HepG2 (cell line): Measurements from ENCODE around the gene BAHCC1. TPM values are rescaled to one million over a fixed set of nuclear protein-coding genes. Genes with fewer than 3 reads are reported as not detected.

Experiments used
- CENPT ChIP-seq: sonication (generic); formaldehyde crosslinking; IDR thresholded peaks from 2 replicates; pipeline ENCODE4 v1.8.0; 2022; ENCODE audit warnings: low read depth, mild to moderate bottlenecking, moderate library complexity, missing genetic modification reagents
- ELF4 ChIP-seq: sonication (generic); formaldehyde crosslinking; IDR thresholded peaks from 2 replicates; pipeline ENCODE4 v1.5.0; 2020; ENCODE audit warnings: missing genetic modification reagents, mild to moderate bottlenecking, moderate library complexity, borderline replicate concordance
- FLYWCH1 ChIP-seq: sonication (generic); formaldehyde crosslinking; IDR thresholded peaks from 2 replicates; pipeline ENCODE4 v1.8.1; 2023; ENCODE audit warnings: mild to moderate bottlenecking, missing genetic modification reagents
- HDAC1 ChIP-seq: sonication (generic); formaldehyde crosslinking; IDR thresholded peaks from 2 replicates; pipeline ENCODE4 v1.5.1; 2020; ENCODE audit warnings: mild to moderate bottlenecking, missing genetic modification reagents
- POLR2AphosphoS5 ChIP-seq: IDR thresholded peaks from 2 replicates; pipeline ENCODE4 v1.6.1; 2012; ENCODE audit warnings: low read depth, low read length
- ZBTB21 ChIP-seq: sonication (generic); formaldehyde crosslinking; IDR thresholded peaks from 2 replicates; pipeline ENCODE4 v1.4.0; 2020; ENCODE audit warnings: missing genetic modification reagents
- ZNF530 ChIP-seq: sonication (generic); formaldehyde crosslinking; IDR thresholded peaks from 2 replicates; pipeline ENCODE4 v1.5.0; 2020; ENCODE audit warnings: low read depth, mild to moderate bottlenecking, missing genetic modification reagents
- ZSCAN22 ChIP-seq: sonication (generic); formaldehyde crosslinking; IDR thresholded peaks from 2 replicates; pipeline ENCODE4 v1.4.0; 2020; ENCODE audit warnings: mild to moderate bottlenecking, missing genetic modification reagents
- polyA plus RNA-seq, 8 experiments: library from polyadenylated mRNA; depleted of rRNA in 3 of 8; stranded (reverse) in 7 of 8; unstranded in 1 of 8; fragments of >200 nt; fragmentation: Illumina TruSeq in 4 of 8; extraction: Trizol in 4 of 8; gene quantifications; 2 replicates each; pipeline versions ENCODE4 v1.2.1 to v1.2.3, GENCODE V29; 2011 to 2016; ENCODE audit warnings: low read depth in 4 of 8, missing spikeins in 1 of 8, mixed read lengths in 1 of 8; ENCODE audit not compliant: insufficient read depth in 1 of 8
- total RNA-seq, 5 experiments: library from RNA; depleted of rRNA; stranded (reverse); fragments of >200 nt; fragmentation: Illumina TruSeq; extraction: Trizol; gene quantifications; 2 replicates each; pipeline ENCODE4 v1.2.3, GENCODE V29; 2016; ENCODE audit warnings: low read depth in 1 of 5
- TF ChIP-seq, protein P1 (sequence below), 2 experiments: sonication (generic) in 1 of 2; formaldehyde crosslinking in 1 of 2; IDR thresholded peaks; 2 replicates each; pipeline versions ENCODE4 v1.6.1 to v1.9.0; 2014 to 2022; ENCODE audit warnings: antibody characterized with exemption in 1 of 2, borderline replicate concordance in 1 of 2, inconsistent platforms in 1 of 2, low read depth in 1 of 2, missing genetic modification reagents in 1 of 2
- TF ChIP-seq, protein P2 (sequence below): sonication (generic); formaldehyde crosslinking; IDR thresholded peaks from 2 replicates; pipeline ENCODE4 v1.5.0; 2020; ENCODE audit warnings: mild to moderate bottlenecking, missing genetic modification reagents, moderate library complexity
- TF ChIP-seq, protein P3 (sequence below): sonication (generic); formaldehyde crosslinking; IDR thresholded peaks from 2 replicates; pipeline ENCODE4 v1.4.0; 2020; ENCODE audit warnings: missing genetic modification reagents, mild to moderate bottlenecking, borderline replicate concordance
- TF ChIP-seq, protein P4 (sequence below): sonication (generic); formaldehyde crosslinking; IDR thresholded peaks from 2 replicates; pipeline ENCODE4 v1.5.1; 2020; ENCODE audit warnings: mild to moderate bottlenecking, missing genetic modification reagents, moderate library complexity
- TF ChIP-seq, protein P5 (sequence below): IDR thresholded peaks from 2 replicates; pipeline ENCODE4 v1.6.1; 2016
- TF ChIP-seq, protein P6 (sequence below): sonication (generic); formaldehyde crosslinking; IDR thresholded peaks from 2 replicates; pipeline ENCODE4 v1.4.0; 2020; ENCODE audit warnings: missing genetic modification reagents

BAHCC1 gene
- total and polyA plus RNA-seq, 2 of the 13 experiments (the other 11 are each of a cell fraction or from before 2014, with no cell fraction given), result 1.4 to 1.7 TPM

DNA sequence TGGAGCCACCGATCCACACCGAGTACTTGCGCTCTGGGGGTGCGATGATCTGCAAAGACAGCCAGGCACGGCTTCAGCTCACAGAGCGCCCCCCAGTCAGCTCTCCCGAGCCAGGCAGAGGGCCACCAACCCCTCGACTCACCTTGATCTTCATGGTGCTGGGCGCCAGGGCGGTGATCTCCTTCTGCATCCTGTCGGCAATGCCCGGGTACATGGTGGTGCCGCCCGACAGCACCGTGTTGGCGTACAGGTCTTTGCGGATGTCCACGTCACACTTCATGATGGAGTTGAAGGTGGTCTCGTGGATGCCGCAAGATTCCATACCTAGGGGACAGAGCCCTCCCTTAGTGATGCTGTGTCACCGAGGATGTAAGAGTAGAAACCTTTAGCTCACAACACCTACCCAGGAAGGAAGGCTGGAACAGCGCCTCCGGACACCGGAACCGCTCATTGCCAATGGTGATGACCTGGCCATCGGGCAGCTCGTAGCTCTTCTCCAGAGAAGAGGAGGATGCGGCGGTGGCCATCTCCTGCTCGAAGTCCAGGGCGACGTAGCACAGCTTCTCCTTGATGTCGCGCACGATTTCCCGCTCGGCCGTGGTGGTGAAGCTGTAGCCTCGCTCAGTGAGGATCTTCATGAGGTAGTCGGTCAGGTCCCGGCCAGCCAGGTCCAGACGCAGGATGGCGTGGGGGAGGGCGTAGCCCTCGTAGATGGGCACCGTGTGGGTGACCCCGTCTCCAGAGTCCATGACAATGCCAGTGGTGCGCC lies 115.7 kb downstream of the BAHCC1 start (continued):
- TF ChIP-seq, protein P1, sequence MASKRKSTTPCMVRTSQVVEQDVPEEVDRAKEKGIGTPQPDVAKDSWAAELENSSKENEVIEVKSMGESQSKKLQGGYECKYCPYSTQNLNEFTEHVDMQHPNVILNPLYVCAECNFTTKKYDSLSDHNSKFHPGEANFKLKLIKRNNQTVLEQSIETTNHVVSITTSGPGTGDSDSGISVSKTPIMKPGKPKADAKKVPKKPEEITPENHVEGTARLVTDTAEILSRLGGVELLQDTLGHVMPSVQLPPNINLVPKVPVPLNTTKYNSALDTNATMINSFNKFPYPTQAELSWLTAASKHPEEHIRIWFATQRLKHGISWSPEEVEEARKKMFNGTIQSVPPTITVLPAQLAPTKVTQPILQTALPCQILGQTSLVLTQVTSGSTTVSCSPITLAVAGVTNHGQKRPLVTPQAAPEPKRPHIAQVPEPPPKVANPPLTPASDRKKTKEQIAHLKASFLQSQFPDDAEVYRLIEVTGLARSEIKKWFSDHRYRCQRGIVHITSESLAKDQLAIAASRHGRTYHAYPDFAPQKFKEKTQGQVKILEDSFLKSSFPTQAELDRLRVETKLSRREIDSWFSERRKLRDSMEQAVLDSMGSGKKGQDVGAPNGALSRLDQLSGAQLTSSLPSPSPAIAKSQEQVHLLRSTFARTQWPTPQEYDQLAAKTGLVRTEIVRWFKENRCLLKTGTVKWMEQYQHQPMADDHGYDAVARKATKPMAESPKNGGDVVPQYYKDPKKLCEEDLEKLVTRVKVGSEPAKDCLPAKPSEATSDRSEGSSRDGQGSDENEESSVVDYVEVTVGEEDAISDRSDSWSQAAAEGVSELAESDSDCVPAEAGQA (IDR thresholded peaks at IDR 0.05; ENCODE audit: low read depth), result 0 out of 2 replicates have a peak, but pooled peaks have one; percentile 25
- TF ChIP-seq, protein P1 (CRISPR knock-in tag; IDR thresholded peaks at IDR 0.05; ENCODE audit: borderline replicate concordance), result no peak
- TF ChIP-seq, protein P2, sequence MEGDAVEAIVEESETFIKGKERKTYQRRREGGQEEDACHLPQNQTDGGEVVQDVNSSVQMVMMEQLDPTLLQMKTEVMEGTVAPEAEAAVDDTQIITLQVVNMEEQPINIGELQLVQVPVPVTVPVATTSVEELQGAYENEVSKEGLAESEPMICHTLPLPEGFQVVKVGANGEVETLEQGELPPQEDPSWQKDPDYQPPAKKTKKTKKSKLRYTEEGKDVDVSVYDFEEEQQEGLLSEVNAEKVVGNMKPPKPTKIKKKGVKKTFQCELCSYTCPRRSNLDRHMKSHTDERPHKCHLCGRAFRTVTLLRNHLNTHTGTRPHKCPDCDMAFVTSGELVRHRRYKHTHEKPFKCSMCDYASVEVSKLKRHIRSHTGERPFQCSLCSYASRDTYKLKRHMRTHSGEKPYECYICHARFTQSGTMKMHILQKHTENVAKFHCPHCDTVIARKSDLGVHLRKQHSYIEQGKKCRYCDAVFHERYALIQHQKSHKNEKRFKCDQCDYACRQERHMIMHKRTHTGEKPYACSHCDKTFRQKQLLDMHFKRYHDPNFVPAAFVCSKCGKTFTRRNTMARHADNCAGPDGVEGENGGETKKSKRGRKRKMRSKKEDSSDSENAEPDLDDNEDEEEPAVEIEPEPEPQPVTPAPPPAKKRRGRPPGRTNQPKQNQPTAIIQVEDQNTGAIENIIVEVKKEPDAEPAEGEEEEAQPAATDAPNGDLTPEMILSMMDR, result no peak
- TF ChIP-seq POLR2AphosphoS5, result peak; percentile 34; the same call in 1 of the 2 replicates
- TF ChIP-seq ELF4 (CRISPR knock-in tag), result no peak
- TF ChIP-seq, protein P3, sequence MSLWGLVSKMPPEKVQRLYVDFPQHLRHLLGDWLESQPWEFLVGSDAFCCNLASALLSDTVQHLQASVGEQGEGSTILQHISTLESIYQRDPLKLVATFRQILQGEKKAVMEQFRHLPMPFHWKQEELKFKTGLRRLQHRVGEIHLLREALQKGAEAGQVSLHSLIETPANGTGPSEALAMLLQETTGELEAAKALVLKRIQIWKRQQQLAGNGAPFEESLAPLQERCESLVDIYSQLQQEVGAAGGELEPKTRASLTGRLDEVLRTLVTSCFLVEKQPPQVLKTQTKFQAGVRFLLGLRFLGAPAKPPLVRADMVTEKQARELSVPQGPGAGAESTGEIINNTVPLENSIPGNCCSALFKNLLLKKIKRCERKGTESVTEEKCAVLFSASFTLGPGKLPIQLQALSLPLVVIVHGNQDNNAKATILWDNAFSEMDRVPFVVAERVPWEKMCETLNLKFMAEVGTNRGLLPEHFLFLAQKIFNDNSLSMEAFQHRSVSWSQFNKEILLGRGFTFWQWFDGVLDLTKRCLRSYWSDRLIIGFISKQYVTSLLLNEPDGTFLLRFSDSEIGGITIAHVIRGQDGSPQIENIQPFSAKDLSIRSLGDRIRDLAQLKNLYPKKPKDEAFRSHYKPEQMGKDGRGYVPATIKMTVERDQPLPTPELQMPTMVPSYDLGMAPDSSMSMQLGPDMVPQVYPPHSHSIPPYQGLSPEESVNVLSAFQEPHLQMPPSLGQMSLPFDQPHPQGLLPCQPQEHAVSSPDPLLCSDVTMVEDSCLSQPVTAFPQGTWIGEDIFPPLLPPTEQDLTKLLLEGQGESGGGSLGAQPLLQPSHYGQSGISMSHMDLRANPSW (CRISPR knock-in tag), result no peak
- no peak for TF ChIP-seq FLYWCH1 (CRISPR knock-in tag)
- TF ChIP-seq CENPT (CRISPR knock-in tag), result 0 out of 2 replicates have a peak, but pooled peaks have one; percentile 32
- no peak for TF ChIP-seq ZNF530 (CRISPR knock-in tag)
- TF ChIP-seq, protein P4, sequence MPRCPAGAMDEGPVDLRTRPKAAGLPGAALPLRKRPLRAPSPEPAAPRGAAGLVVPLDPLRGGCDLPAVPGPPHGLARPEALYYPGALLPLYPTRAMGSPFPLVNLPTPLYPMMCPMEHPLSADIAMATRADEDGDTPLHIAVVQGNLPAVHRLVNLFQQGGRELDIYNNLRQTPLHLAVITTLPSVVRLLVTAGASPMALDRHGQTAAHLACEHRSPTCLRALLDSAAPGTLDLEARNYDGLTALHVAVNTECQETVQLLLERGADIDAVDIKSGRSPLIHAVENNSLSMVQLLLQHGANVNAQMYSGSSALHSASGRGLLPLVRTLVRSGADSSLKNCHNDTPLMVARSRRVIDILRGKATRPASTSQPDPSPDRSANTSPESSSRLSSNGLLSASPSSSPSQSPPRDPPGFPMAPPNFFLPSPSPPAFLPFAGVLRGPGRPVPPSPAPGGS (CRISPR knock-in tag), result peak; percentile 44; the same call in 1 of the 2 replicates
- no peak for TF ChIP-seq ZBTB21
- TF ChIP-seq, protein P5, sequence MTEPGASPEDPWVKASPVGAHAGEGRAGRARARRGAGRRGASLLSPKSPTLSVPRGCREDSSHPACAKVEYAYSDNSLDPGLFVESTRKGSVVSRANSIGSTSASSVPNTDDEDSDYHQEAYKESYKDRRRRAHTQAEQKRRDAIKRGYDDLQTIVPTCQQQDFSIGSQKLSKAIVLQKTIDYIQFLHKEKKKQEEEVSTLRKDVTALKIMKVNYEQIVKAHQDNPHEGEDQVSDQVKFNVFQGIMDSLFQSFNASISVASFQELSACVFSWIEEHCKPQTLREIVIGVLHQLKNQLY, result no peak
- TF ChIP-seq, protein P6, sequence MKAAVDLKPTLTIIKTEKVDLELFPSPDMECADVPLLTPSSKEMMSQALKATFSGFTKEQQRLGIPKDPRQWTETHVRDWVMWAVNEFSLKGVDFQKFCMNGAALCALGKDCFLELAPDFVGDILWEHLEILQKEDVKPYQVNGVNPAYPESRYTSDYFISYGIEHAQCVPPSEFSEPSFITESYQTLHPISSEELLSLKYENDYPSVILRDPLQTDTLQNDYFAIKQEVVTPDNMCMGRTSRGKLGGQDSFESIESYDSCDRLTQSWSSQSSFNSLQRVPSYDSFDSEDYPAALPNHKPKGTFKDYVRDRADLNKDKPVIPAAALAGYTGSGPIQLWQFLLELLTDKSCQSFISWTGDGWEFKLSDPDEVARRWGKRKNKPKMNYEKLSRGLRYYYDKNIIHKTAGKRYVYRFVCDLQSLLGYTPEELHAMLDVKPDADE (CRISPR knock-in tag), result no peak
- no peak for TF ChIP-seq ZSCAN22 (CRISPR knock-in tag)
- no peak for TF ChIP-seq HDAC1 (CRISPR knock-in tag)
